ENCODE data around the gene ACO2.
"Not testable (repeated sequence)": the region's sequence is repeated elsewhere in the genome, so short reads cannot be mapped to it uniquely, and the experiment has no call there.

The ACO2 gene

GRCh38 chr22:41568811-41569210 is 99.9 kb downstream of the ACO2 start:
- DNase-seq (ENCODE audit: low read depth in 2 of 2): no peak

DNA sequence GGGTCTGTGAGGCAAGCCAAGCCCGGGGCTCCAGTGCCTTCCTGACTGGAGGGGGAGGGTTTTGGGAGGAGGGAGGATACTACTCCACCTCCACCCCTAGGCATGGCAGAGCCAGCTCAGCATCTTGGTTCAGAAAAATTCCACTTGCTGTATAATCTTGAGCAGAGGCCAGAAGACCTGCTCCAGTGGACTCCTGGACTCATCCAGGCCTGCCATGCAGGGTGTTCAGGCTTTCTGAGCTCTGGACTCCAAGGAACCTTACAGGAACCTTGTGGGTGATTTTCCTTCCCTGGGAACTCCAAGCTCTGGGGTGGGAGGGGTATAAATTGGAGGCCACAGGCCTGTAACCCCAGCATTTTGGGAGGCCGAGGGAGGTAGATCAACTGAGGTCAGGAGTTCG is 101.3 kb downstream of the ACO2 start:
- no peak for DNase-seq (ENCODE audit: low read depth in 2 of 2)

DNA sequence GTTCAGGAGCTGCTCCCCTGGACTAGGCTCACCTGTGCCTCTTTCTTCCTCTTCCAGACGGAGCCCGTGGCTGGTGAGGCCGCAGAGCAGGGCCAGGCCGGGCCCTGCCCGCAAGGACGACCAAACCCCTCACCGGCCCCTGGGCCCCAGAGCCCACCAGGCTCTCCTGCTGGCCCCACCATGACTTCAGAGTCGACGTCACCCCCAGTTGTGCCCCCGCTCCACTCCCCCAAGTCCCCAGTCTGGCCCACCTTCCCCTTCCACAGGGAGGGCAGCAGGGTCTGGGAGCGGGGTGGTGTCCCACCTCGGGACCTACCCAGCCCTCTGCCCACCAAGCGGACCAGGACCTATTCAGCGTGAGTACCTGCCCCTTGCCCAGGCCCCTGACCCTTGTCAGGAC is 102.9 kb downstream of the ACO2 start:
- no peak for DNase-seq (ENCODE audit: low read depth in 2 of 2)

DNA sequence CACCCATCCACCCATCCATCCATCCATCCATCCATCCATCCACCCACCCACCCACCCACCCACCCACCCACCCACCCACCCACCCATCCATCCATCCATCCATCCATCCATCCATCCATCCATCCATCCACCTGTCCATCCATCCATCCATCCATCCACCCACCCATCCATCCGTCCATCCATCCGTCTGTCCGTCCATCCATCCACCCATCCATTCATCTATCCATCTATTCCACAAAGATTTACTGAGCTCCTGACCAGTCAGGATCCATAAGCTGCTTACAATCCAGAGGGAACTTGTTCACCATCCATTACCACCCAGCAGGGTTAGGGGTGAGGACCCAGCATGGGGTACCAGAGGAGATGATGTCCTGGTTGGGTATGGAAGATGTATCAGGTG is 103.4 kb downstream of the ACO2 start:
- DNase-seq (ENCODE audit: low read depth in 2 of 2): not testable (repeated sequence)

DNA sequence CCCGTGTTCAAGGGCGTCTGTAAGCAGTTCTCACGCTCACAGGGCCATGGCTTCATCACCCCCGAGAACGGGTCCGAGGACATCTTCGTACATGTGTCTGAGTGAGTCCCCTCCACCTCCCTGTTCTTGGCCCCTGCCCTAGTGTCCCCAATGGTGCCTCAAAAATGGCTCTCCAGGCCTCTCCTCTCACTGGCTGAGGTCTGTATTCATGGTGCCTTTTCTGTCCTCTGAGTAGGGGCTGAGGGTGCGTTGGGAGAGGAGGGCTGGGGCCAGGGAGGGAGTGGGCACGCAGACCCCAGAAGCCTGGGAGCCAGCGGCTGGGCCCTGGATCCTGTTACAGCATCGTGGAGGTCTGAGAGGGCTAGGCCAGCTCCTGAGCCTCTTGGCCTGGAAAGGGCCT is 104.8 kb downstream of the ACO2 start:
- DNase-seq (ENCODE audit: low read depth in 2 of 2): no peak

GRCh38 chr22:41574847-41575381 is 106.0 kb downstream of the ACO2 start:
- no peak for DNase-seq (ENCODE audit: low read depth in 2 of 2)

DNA sequence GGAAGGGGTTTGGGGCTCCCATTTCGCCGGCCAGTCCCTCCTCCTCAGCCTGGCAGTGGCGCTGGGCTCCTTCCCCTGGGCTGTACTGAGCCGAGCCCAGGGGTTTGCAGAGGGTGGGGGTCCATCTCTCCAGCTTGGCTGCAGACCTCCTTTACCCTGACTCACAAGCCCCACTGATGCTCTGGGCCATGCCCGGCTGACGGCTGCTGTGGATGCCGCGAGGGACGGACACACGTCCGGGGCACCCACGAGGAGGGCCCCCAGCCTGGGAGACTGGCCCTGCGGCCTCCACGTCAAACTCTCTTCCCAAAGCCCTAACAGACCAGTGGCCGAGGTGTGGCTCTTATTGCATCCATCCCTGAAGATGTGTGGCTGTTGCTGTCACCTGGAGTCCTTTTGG is 106.6 kb downstream of the ACO2 start:
- DNase-seq (ENCODE audit: low read depth in 2 of 2): no peak

- DNase-seq (ENCODE audit: low read depth in 2 of 2): no peak
Measured at GRCh38 chr22:41576877-41577276, 108.0 kb downstream of the ACO2 start.

DNA sequence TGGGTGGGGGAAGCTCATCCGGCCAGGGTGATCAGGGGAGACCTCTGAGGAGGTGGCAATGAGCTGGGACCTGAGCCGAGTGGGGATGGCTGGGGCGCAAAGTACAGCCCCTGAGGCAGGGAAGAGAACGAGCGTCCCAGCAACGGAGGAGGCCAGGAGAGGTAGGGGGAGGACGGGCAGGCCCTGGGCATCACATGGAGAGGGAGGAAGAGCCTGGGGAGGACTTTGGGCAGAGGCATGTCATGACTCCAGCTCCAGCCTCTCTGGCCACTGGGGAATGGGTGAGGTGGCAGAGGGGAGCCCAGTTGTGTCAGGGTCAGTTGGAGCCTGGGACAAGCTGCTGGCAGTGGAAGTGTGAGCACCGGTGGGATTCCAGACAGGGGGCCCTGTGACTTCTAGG is 109.2 kb downstream of the ACO2 start:
- no peak for DNase-seq (ENCODE audit: low read depth in 2 of 2)

Measured in stimulated activated CD8-positive, alpha-beta memory T cell treated with anti-CD3 and anti-CD28 coated beads, Interleukin-7, amount 100 ng/mL, for 4 hours (primary cell).